GM18870 (cell line): ENCODE measurements around the gene PTPN14.

Experiments
- ATAC-seq: cut with Tn5 transposase; IDR thresholded peaks from one replicate; pipeline ENCODE4 v1.9.1; 2021; ENCODE audit warnings: moderate library complexity; ENCODE audit not compliant: unreplicated experiment

PTPN14 gene

DNA sequence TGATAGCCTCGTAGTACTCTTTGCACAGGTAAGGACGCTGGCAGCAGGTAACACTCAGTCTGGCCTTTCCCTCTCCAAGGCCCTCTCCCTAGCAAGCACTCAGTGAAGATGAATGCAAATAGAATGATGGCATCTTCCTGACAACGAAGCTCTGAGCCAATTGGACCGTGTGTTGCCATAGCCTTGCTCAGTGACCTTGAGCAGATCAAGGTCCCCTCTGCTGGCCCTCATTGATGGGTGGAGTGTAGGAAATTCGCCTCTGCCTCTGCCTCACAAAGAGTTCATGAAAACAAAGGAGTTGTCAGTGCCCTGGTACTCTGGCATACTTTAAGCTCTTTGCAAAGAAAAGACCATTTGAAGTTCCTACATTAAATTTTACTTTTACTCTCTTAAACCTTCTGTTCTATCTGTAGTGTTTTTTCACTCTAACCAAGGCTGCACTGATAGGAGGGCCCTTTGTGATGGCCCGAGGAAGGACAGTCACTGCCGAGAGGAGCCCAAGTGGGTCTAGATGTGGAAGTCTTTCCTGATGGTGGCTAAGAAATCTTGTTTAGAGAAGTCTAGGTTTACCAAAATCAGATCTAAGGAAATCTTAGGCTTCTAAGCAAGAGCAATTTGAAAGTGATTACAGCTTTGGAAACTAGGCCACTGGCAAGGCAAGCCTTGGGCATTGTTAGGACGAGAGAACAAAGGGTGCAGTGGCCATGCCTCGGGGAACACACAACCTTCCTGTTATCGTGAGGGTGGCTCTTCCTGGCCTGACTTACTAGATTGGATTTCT lies 232.3 kb downstream of the PTPN14 start:
- ATAC-seq: no peak

GRCh38 chr1:214318356-214318755 lies 233.0 kb downstream of the PTPN14 start:
- no peak for ATAC-seq

GRCh38 chr1:214317734-214318133 lies 233.7 kb downstream of the PTPN14 start:
- ATAC-seq: no peak

DNA sequence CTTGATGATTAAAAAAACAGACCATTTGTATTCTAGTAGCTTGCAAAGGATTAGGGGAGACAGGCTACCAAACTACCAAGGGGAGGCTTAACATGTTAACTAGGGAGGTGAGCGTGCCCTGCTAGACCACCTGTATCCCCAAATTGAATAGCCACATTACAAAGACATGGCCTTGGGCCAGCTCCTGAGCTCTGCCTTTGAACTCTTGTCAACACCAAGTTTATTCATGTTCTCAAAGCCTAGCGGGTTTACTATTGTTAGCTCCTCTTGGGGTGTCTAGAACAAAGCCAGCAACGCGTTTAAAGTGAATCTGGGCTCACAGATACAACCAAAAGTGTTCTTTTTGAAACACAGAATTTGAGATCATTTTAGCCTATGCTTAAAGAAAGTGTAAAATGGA lies 234.1 kb downstream of the PTPN14 start:
- ATAC-seq: no peak

DNA sequence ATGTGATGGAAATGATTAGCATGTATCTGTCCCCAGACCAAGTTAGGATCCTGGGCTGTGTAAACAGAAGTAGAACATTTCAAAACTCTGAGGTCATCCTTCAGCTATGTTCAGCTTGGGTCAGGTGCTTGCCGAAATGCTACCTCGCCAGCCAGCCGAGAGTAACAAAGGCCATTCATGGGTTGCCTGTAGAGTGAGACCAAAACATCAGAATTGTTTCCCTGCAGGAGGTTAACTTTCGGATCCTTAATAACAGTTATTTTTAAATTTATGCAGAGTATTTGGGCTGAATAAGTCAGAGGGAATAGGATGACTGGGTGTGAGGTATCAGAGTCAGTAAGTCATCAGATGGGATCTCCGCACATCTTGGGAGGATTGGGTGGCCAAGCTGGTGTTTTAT lies 234.8 kb downstream of the PTPN14 start:
- no peak for ATAC-seq

- no peak for ATAC-seq
Measured at GRCh38 chr1:214314178-214314843, 237.1 kb downstream of the PTPN14 start.

GRCh38 chr1:214312530-214313051 lies 238.8 kb downstream of the PTPN14 start:
- ATAC-seq: no peak

- ATAC-seq: no peak
Measured at GRCh38 chr1:214310777-214311690, 240.4 kb downstream of the PTPN14 start.

DNA sequence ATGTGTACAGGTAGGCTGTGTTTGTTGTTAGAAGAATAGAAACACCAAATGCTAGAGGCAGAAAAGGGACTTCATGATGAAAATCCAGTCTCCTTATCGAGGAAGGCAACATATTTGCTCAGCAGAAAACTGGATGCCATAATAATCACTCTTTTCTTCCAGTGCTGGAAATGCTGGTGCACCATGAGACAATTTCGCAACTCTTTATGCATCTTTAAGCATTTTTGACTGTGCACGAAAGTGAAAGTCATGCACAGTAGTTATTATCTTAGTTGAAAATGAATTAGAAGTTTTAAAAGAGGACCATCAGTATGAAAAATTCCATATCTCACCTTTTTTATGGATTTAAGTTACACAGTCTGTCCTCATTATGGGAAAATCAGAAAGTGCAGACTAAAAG lies 241.4 kb downstream of the PTPN14 start:
- peak; percentile 56 for ATAC-seq

DNA sequence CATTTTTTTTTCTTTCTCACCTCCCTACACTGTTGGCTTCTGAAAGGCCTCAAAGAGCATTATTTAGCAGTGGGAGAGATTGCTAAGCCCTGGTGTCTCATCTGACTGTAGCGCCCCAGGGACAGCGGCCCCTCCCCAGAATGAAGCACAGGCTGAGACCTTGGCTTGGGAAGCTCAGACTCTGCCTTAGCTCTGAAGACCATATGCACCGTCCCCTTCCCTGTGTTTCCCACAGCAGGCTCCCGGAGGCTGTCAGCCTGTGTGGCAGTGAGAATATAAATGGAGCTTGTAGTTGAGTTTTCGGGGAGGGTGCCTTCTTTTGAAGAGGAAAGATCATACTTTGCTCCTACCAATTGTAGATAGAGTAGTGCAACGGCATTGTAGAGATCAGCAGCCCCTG lies 245.1 kb downstream of the PTPN14 start:
- ATAC-seq: no peak

DNA sequence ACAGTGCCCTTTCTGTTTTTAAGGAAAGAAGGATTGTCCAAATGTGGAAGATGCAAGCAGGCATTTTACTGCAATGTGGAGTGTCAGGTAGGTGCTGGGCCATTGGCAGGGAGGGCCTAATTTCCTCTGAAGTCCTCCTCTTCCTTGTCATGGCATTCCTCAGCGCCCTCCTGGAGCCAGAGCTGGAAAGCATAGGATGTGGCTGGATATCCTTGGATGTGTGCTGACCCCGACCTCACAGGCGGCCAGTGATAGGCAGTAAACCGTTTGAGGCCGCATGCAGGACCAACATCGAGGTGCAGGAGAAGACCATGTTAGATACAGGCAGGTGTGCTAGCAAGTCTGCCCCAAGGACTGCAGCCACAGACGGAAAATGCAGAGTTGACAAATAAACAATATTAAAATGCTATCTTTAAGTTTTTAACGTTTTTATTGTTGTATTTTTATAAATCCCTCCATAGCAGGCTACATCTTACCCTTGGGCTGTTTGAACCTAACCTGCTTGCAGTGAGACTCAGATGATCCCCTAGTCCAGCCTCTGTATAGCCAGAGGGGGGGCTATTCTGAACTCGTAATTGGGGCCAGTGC lies 246.1 kb downstream of the PTPN14 start:
- no peak for ATAC-seq

- no peak for ATAC-seq
Measured at GRCh38 chr1:214303141-214303930, 248.1 kb downstream of the PTPN14 start.

GRCh38 chr1:214301526-214301925 lies 249.9 kb downstream of the PTPN14 start:
- no peak for ATAC-seq

DNA sequence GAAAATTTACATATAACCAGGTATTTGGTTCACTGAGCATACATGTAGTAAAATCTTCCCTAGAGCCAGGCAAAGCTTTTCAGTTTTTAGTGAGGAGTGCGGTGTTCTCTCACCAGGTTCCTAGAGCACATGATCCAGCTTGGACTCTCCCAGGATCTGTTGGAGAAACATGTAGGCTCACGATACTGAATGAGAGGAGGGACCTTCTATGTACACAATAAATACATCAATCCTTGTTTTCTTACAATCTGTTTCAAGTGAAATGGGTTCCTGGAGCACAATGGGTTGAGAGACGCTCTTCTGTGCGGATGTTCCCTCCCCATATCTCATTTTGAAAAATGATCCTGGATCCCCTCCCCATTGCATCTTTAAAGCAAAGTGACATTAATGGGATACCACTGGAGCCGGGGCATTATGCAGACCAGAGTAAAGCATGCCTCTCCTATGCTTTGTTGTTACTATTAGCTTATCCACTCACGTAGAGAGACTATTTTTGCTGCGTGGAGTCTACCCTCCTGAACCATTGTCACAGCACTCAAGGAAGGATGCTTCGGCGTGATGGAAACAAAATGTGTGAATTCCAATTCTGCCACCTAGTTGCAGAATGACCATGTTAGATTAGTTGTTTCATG lies 251.1 kb downstream of the PTPN14 start:
- ATAC-seq: no peak
